Breast epithelium (tissue), 4 donors: Measurements from ENCODE around the gene RIMKLB. TPM values are rescaled to one million over a fixed set of nuclear protein-coding genes. Genes with fewer than 3 reads are reported as not detected.

Source experiments
- DNase-seq, 2 donors: peaks; one replicate each; pipeline ENCODE4 v3.0.0-alpha.2; 2019; ENCODE audit warnings: low spot score in 2 of 2
- H3K27ac ChIP-seq, 2 donors: fragments of 200-600 bp; sonication (generic) in 1 of 2; one replicate each; pipeline ENCODE4 v1.5.1; 2016 to 2019; ENCODE audit warnings: mild to moderate bottlenecking in 1 of 2
- H3K27me3 ChIP-seq, 2 donors: fragments of 200-600 bp; sonication (generic) in 1 of 2; one replicate each; pipeline versions ENCODE4 v1.5.1 to v1.6.0; 2017 to 2019; ENCODE audit warnings: control low read depth in 1 of 2, mild to moderate bottlenecking in 1 of 2
- H3K36me3 ChIP-seq: fragments of 200-600 bp; one replicate; pipeline ENCODE4 v1.5.1; 2019
- H3K4me1 ChIP-seq, 2 donors: fragments of 200-600 bp; sonication (generic); one replicate each; pipeline ENCODE4 v1.5.1; 2016 to 2019; ENCODE audit warnings: control low read depth in 1 of 2
- H3K4me3 ChIP-seq, 3 donors: fragments of 200-600 bp; sonication (generic); 1 replicate in 2 of 3; 2 replicates in 1 of 3; pipeline ENCODE4 v1.5.1; 2016 to 2019; ENCODE audit warnings: mild to moderate bottlenecking in 3 of 3, moderate library complexity in 2 of 3
- H3K9me3 ChIP-seq, 2 donors: fragments of 200-600 bp; sonication (generic) in 1 of 2; one replicate each; pipeline ENCODE4 v1.5.1; 2016 to 2019; ENCODE audit warnings: control low read depth in 1 of 2
- CTCF ChIP-seq, 3 donors: fragments of 450-650 bp; IDR thresholded peaks; one replicate each; pipeline ENCODE4 v1.5.1; 2016 to 2017; ENCODE audit warnings: antibody characterized with exemption in 3 of 3, mild to moderate bottlenecking in 3 of 3, moderate library complexity in 3 of 3
- POLR2A ChIP-seq: fragments of 450-650 bp; IDR thresholded peaks from one replicate; pipeline ENCODE4 v1.6.1; 2016; ENCODE audit warnings: antibody characterized with exemption, mild to moderate bottlenecking, moderate library complexity
- POLR2AphosphoS5 ChIP-seq, 3 donors: sonication (generic); formaldehyde crosslinking; IDR thresholded peaks; one replicate each; pipeline ENCODE4 v1.6.1; 2017; ENCODE audit warnings: antibody characterized with exemption in 3 of 3
- intact Hi-C: fragments of 100-400 bp; cut with DNase I; formaldehyde crosslinking; loops from one replicate; pipeline ENCODE4 v1.15.1; 2023; ENCODE audit warnings: low total_unique reads
- total RNA-seq, 3 donors: library from RNA; depleted of rRNA; stranded (reverse); fragments of >200 nt; gene quantifications; one replicate each; pipeline ENCODE4 v1.1.0, GENCODE V29; 2016

RIMKLB gene
- total RNA-seq, 3 donors from 2014 or later = 42.2 to 52.1 (median 51.5) TPM

- no peak overlapping the region for H3K27ac ChIP-seq
- H3K9me3 ChIP-seq = no peaks in the 10 kb centered on the region
- H3K4me1 ChIP-seq = no peaks in the 10 kb centered on the region
- H3K27me3 ChIP-seq = no peaks in the 10 kb centered on the region
- no peak for TF ChIP-seq POLR2A
- no peak for TF ChIP-seq POLR2AphosphoS5 (IDR thresholded peaks at IDR 0.05)
- no peak for TF ChIP-seq CTCF (IDR thresholded peaks at IDR 0.05)
- no peak for DNase-seq
- intact Hi-C loops = no loop called here
- H3K4me3 ChIP-seq = no peak overlapping the region
- H3K36me3 ChIP-seq = no peaks in the 10 kb centered on the region
Measured at GRCh38 chr12:8832500-8832899, 134.7 kb downstream of the RIMKLB start.

Other genes with a start within 250 kb of the RIMKLB start
- gene CLEC6A, start 242.0 kb upstream of the RIMKLB start, total RNA-seq = not detected
- gene CLEC4D, start 184.5 kb upstream of the RIMKLB start, total RNA-seq = under 1 TPM; 0.15 to 0.48 (median 0.33) TPM
- 10 to 100 TPM in 1 of 3 donors, 1 to 10 TPM in 2; 2.0 to 15.5 (median 2.3) TPM for gene CLEC4E, start 157.1 kb upstream of the RIMKLB start, total RNA-seq
- under 1 TPM in 1 of 3 donors, not detected in 2; 0.96 TPM for gene AICDA, start 85.1 kb upstream of the RIMKLB start, total RNA-seq
- gene MFAP5, start 35.2 kb upstream of the RIMKLB start, total RNA-seq = 100 to 1,000 TPM in 1 of 3 donors, 10 to 100 TPM in 2; 36.7 to 466 (median 42.0) TPM
- 1 to 10 TPM in 1 of 3 donors, under 1 TPM in 1, not detected in 1; 0.33 to 1.2 TPM for gene A2ML1, start 124.6 kb downstream of the RIMKLB start, total RNA-seq
- 10 to 100 TPM; 39.2 to 45.9 (median 40.5) TPM for gene PHC1, start 216.5 kb downstream of the RIMKLB start, total RNA-seq